DMS53 treated with DMSO at 0.1 percent for 48 hours (cell line): ENCODE results near the gene DGUOK.
A peak's percentile ranks its signal among the peaks of the same experiment; 100 is the strongest.

Experiments used
- DNase-seq: peaks from one replicate; lab custom pipeline; 2025; ENCODE audit not compliant: unreplicated experiment; lab: John Stamatoyannopoulos, UW

Gene DGUOK

DNA sequence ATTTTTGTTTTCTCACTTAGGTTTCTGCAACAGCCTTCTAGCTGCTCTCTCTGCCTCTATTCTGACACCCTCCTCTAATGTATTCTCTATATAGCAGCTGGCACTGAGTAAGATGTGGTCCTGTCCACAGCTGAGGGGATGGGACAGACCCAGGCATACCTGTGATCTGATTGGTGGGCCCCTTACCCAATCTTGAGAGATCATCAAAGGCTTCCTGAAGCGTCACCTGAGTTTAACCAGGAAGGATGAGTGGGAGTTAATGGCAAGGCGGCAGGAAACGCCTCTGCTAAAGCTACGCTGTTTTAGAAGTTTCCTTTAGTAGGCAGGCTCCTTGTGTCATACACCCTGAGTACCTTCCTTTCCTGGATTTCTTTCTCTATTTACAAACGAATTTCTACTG, 52.3 kb downstream of the DGUOK start:
- no peak for DNase-seq

- DNase-seq, result no peak
Observed at GRCh38 chr2:73979686-73980085, 53.0 kb downstream of the DGUOK start.

GRCh38 chr2:73980566-73980965, 53.9 kb downstream of the DGUOK start:
- DNase-seq, result no peak

DNA sequence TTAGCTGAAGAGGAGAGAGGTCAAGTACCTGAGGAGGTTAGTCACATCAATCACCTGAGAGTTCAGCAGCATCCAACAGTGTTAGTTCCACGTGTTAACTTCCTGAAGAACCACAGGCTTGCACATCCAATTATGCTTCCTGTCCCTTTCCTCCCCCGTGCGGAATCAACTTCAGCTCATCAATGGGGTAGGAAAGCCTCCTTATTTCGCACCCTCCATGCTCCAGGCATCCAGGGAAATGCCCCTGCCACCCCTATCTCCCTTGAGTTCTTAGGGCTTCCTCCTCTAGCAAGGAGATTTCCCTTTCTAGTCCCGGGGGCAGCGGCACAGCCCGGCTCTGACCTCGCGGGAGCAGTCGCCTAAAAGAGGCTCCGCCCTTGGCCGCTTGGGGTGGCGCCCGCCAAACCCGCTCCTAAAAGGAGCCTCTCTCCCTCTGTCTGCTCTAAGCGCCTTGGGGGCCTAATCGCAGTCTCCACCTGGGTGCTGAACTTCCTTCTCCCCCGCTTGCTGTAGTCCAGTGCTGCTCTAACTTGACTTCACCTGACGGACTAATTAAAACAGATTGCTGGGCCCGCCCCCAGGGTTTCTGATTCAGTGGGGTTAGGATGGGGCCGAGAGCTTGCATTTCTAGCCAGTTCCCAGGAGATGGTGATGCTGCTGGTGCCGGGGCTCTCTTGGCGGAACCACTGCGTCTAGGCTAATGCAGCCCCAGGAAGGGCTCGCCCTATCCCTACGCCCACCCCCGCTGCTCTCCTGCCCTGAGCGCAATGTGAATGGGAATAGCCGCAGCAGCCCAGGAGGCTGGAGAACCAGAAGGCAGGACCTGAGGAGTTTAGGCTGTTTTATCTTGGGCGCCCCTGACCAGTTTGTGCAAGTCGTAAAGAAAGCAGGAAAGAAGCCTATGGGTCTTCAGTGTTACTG, 54.7 kb downstream of the DGUOK start:
- DNase-seq, result peak; percentile 71

- DNase-seq, result no peak
Observed at GRCh38 chr2:73982140-73982617, 55.5 kb downstream of the DGUOK start.

DNA sequence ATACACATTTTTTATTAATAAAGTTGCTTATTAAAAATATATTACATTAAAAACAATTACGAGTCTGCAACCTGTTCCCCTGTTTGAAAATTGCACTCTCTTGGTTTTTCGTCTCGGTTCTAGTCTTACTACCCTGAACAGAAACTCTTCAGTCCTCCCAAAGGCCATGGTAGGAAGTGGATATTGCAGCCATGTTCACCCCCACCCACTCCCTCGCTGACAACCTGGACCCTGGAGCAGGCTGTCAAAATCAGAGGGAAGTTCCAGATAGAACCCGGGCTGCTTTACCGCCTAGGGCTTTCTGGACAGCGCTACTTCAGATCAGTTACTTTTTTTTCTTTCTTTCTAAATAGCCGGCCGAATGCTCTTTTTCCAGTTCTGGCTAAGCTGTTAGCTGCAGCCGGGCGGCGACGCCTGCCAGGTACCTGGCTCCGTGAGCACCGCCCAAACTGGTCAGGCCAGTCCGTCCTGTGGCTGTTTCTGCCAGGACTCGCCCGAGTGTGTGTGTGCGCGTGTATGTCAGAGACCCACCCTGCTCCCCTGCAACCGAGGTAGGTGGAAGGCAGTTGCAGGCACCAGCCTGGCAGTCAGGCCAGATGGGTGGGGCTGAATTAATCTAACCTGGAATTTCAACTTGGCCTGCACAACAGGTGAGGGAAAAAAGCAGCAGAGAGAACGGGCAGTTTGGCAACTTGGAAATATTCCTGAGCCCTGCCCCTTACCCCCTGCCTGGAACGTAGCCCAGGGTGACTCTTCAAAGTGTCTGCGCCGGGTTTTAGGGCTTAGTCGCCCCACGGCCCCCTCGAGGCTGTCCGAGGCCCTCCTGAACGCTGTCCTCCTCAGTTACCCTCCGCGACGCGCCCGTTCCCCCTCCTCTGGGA, 56.9 kb downstream of the DGUOK start:
- DNase-seq, result peak; percentile 92

- no peak for DNase-seq
Observed at GRCh38 chr2:73984203-73984921, 57.7 kb downstream of the DGUOK start, which contains the start of gene TET3. TET3 (plus strand) TSS chr2:73984910; CDS start chr2:73986404, 1,494 bp downstream.

GRCh38 chr2:73984922-73985307, 58.2 kb downstream of the DGUOK start:
- no peak for DNase-seq

DNA sequence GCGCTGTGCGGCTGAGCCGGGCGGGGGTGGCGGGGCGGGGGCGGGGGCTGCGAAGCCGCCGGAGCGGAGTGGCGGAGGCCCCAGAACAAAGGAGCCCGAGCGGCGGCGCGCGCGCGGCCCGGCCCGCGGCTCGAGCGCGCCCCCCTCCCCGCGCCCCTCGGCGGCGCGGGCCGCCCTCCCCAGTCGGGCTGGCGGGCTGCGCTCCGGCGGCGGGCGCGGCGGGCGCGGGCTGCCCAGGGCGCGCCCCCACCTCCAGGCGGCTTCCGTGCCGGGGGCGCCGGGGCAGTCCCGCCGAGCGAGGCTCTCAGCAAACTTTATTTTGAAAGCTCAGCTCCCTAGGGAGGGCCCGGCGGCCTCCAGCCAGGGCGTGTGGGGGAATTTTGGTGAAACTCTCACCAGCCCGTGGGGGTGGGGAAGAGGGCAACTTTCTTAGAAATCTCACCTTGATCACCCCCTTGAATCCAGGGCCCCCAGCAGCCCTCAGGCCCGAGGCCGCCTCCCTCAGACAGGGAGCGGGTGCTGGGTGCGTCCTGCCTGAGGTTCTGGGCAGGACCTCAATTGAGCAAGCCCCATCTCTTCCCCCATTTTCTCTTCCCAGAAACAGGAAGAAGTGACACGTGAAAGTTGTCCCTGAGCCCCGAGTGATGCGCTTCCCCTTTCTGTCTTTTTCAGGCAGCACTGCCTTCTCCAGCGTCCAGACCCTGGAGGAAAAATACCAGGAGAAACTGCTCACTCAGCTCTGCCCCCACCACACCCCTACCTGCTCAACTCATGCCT, 58.8 kb downstream of the DGUOK start:
- DNase-seq, result no peak

DNA sequence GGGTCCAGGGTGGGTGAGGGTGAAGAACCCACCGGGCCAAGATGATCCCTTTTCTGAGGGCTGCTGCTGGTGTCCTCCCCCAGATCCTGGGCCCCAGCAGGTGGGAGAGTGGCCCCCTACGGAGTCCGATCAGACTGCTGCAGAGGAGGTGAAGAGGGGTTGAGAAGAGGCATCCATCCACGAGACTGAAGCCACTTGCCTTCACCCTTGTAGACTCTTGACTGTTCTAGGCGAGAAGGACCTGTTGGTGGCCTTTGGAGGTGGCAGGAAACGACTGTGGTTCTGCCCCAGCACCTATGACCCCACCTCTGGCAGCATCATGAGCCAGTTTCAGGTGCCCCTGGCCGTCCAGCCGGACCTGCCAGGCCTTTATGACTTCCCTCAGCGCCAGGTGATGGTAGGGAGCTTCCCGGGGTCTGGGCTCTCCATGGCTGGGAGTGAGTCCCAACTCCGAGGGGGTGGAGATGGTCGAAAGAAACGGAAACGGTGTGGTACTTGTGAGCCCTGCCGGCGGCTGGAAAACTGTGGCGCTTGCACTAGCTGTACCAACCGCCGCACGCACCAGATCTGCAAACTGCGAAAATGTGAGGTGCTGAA, 59.5 kb downstream of the DGUOK start:
- DNase-seq, result no peak

DNA sequence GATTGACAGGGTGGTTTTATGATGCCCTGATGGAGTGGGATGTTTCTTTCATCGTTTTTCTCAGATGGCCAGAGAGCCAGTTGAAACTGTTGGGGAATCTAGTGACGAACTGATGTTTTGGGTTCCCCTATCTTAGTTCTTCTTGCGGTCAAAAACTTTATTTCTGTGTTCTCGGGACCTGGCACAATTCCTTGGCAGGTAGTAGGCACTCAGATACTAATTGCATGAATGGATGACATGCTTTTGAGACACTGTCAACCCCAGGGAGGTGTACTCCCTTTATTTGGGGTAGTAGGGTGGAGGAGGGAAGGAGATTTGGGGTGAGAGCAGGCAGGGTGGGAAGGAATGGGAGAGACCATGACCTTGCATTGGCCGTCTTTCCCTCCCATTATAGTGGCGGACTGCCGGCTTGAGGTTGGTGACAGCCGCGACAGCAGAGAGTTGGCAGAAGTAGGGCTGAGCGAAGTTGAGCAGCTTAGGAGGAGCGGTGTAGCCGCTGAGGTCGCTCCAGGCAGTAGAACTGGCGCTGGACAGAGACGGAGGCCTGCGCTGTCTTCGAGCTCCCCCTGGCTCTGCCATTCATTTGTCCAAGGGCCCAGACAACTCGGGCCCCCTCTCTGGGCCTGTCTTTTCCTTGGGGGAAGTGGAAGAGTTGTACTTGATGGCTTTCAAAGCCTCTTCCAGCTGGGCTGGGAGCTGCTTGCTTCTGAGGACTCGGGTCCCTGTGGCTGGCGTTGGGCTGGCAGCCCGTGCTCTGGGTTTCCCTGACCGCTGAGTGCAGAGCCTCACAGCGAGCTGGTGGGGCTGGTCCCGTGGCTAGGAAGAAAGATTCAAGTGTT, 60.6 kb downstream of the DGUOK start:
- no peak for DNase-seq

DNA sequence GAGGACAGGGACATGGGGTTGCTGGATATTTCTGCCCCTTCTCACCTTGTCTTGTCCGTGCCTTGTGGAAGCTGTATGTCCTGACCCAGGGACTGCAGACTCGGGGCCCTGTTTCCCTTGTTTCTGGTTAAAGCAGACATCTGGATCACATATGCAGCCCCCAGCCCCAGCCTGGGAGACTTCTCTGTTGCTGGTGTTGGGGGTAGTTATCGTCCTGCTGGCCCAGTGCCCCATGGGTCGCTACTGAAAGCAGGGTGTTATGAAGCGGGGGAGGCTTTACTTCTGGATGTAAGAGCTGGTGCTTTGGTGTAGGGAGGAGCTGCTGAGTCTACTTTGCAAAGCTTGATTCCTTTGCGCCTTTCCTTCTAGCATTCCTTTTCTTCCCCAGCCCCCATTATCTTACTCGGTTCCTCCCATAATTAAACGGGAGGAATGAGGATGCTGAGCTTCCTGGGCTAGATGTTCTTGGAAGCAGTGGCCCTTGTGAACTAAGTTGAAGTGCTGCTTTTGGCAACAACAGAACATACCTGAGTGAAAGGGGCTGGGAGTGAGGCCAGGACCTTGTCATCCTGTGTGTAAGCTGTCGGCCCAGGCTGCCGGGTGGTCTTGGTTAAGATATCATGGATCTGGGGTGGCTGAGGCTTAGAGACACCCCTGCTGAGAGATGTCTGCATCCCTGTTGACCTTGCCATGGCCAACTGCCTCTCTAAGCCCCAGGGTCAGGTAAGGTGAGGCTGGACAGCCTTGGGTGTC, 61.4 kb downstream of the DGUOK start:
- DNase-seq, result no peak

GRCh38 chr2:73989972-73990371, 63.3 kb downstream of the DGUOK start:
- no peak for DNase-seq

- no peak for DNase-seq
Observed at GRCh38 chr2:73990531-73990930, 63.9 kb downstream of the DGUOK start.

DNA sequence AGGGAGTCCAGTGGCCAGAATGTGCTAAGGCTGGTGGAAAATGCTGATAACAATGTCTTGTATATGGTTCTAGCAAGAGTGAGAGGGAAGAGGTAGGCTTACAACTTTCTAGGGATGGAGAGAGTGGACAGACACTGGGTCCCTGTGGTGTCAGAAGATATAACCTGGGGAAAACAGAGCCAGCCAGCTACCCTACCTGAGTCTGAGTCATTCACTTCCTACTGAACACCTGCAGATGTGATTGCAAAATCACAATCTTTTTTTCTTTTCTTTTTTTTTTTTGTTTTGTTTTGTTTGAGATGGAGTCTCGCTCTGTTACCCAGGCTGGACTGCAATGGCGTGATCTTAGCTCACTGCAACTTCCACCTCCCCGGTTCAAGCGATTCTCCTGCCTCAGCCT, 65.4 kb downstream of the DGUOK start:
- no peak for DNase-seq

DNA sequence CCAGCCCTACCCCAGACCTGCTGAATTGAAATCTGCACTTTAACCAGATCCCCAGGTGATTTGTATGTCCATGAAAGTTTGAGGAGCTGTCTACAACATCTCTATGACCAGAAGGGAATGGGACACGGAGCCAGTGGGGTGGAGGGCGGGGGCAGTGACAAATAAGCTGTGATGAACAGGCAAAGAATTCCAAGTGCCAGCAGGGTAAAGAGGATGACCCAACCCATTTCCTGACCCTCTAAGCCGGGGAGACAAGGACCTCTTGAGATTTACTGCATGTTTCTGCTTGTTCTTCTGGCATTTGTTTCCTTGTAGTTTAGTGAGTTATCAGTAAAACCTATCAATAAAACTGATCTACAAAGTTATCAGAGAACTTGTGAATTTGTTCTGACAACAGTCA, 66.7 kb downstream of the DGUOK start:
- no peak for DNase-seq

DNA sequence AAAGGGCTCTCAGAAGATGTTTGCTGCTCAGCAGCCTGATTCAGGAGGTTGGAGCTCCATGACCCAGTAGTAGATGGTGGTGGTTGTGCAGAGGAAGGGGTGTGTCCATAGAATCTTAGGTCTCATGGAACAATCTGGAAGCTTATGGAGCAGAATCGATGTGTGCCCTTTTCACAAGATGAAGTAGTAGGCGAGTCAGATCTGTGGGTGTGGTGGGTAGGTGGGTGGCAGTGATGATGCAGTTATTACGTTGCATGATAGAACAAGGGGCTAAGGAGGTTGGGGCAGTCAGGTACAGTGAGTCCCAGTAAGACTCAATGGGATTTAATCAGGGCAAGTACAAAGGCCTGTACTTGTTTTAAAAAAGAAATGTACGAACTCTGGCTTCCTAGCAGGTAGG, 67.1 kb downstream of the DGUOK start:
- no peak for DNase-seq

- DNase-seq, result no peak
Observed at GRCh38 chr2:73994178-73994831, 67.6 kb downstream of the DGUOK start.
